ENCODE results near the gene MBL2. TPM values are rescaled to one million over a fixed set of nuclear protein-coding genes. Genes with fewer than 3 reads are reported as not detected.

MBL2 gene
- total RNA-seq, 1 experiment from 2014 or later: not detected

DNA sequence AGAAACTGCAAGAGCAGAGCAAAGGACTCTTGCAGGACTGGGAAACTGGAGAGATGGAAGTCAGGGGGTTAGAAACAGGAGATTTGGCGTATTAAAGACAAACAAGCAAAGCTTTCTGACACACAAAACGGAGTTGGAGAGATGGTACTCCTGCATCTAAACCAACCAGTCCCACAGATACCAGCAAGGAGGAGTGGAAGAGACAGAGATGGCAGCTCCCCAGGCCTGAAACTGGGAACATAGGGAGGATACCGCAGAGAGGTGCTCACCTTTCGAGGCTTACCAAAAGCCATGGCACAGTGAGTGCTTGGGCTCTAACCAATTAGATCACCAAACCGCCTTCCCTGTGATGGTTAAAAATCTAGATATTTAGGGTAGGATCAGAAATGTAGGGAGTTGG, 4.8 kb upstream of the MBL2 start:
- intact Hi-C loops (cut with micrococcal nuclease): no loop called here
- POLR2A ChIA-PET (ENCODE audit: unreplicated experiment): no interaction called here

DNA sequence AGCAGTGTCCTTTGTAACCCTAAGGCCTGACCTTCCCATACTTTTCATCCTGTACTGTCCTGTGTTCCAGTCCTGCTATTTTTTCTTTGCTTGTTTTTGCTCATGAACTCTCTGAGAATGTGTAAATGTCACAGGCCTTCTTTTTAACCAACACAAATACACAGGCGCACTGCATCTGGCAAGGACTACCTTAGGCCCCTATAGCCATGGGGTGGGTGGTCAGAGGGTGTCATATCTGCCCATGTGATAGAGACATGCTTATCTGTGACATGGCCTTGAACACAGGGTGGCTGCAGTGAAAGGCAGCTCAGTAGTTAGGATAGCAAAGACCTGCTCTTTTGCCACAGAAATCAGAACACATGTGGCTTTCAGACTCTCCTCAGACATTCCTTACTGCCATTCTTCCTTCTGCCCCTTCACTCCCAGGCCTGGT, 3.9 kb upstream of the MBL2 start:
- POLR2A ChIA-PET (ENCODE audit: unreplicated experiment): interaction anchor here (0.5 kb wide), 1 partner anchor 1787 kb away, joined by 3 read pairs; no protein-coding TSS in a partner anchor

More for the DNA sequence above, 4.8 kb upstream of the MBL2 start:
- Histone ChIP-seq H3K9me3 (ENCODE audit: low read length) (no peaks in the 10 kb centered on the region), H3K27me3 (ENCODE audit: low read length) (no peaks in the 10 kb centered on the region), H3K36me3 (ENCODE audit: low read depth, low read length) (no peaks in the 10 kb centered on the region), H3K4me1 (ENCODE audit: insufficient read depth, low read length) (peaks cover 6% of the 10 kb centered on the region), H3K79me2 (ENCODE audit: low read length) (no peaks in the 10 kb centered on the region), H3K4me3 (ENCODE audit: low read length) (no peak overlapping the region), H3K27ac (ENCODE audit: low read length) (no peak overlapping the region), H2AFZ (ENCODE audit: low read length) (no peak overlapping the region), H3F3A (ENCODE audit: low read length, unreplicated experiment) (peaks cover 2% of the 10 kb centered on the region), H3K9ac (ENCODE audit: low read length) (no peak overlapping the region), H4K20me1 (ENCODE audit: low read length) (no peaks in the 10 kb centered on the region), H3K9me2 (replicated peaks; ENCODE audit: low read length) (no peaks in the 10 kb centered on the region), H3K4me2 (ENCODE audit: low read length) (no peak overlapping the region)
- ATAC-seq (no peak), DNase-seq (no peak)
- TF ChIP-seq EZH2 (IDR thresholded peaks at IDR 0.05; ENCODE audit: low read length, unreplicated experiment) (no peak), EZH2phosphoT487 (IDR thresholded peaks at IDR 0.05; ENCODE audit: borderline replicate concordance, low read length) (no peak)
- TF ChIP-seq, protein P1, sequence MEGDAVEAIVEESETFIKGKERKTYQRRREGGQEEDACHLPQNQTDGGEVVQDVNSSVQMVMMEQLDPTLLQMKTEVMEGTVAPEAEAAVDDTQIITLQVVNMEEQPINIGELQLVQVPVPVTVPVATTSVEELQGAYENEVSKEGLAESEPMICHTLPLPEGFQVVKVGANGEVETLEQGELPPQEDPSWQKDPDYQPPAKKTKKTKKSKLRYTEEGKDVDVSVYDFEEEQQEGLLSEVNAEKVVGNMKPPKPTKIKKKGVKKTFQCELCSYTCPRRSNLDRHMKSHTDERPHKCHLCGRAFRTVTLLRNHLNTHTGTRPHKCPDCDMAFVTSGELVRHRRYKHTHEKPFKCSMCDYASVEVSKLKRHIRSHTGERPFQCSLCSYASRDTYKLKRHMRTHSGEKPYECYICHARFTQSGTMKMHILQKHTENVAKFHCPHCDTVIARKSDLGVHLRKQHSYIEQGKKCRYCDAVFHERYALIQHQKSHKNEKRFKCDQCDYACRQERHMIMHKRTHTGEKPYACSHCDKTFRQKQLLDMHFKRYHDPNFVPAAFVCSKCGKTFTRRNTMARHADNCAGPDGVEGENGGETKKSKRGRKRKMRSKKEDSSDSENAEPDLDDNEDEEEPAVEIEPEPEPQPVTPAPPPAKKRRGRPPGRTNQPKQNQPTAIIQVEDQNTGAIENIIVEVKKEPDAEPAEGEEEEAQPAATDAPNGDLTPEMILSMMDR (conservative IDR thresholded peaks at IDR 0.05; ENCODE audit: low read depth, low read length): no peak
- CTCF ChIA-PET: interaction anchor here (1.0 to 1.2 kb wide), 2 partner anchors 41 to 469 kb away, joined by 3 to 4 read pairs; no protein-coding TSS in a partner anchor
- BruUV-seq (replicated peaks): no TSS peak

GRCh38 chr10:52775132-52775647, 2.6 kb upstream of the MBL2 start:
- POLR2A ChIA-PET (ENCODE audit: unreplicated experiment): no interaction called here
- no peaks in the 10 kb centered on the region for H3K79me2 ChIP-seq (ENCODE audit: low read length)
- no peak overlapping the region for H3K9ac ChIP-seq (ENCODE audit: low read length)
- no peaks in the 10 kb centered on the region for H3K27me3 ChIP-seq (ENCODE audit: low read length)
- H3K9me2 ChIP-seq (replicated peaks; ENCODE audit: low read length): no peaks in the 10 kb centered on the region
- H3K27ac ChIP-seq (ENCODE audit: low read length): no peak overlapping the region
- BruUV-seq (replicated peaks): no TSS peak
- no peaks in the 10 kb centered on the region for H4K20me1 ChIP-seq (ENCODE audit: low read length)
- H3K9me3 ChIP-seq (ENCODE audit: low read length): no peaks in the 10 kb centered on the region
- peaks cover 7% of the 10 kb centered on the region for H3F3A ChIP-seq (ENCODE audit: low read length, unreplicated experiment)
- H2AFZ ChIP-seq (ENCODE audit: low read length): no peak overlapping the region
- intact Hi-C loops (cut with micrococcal nuclease): no loop called here
- peaks cover 25% of the 10 kb centered on the region for H3K4me1 ChIP-seq (ENCODE audit: insufficient read depth, low read length)
- no peak overlapping the region for H3K4me2 ChIP-seq (ENCODE audit: low read length)
- no peaks in the 10 kb centered on the region for H3K36me3 ChIP-seq (ENCODE audit: low read depth, low read length)
- CTCF ChIA-PET: no interaction called here
- H3K4me3 ChIP-seq (ENCODE audit: low read length): no peak overlapping the region
- DNase-seq (no peak), ATAC-seq (no peak)
- TF ChIP-seq EZH2 (IDR thresholded peaks at IDR 0.05; ENCODE audit: low read length, unreplicated experiment) (no peak), EZH2phosphoT487 (IDR thresholded peaks at IDR 0.05; ENCODE audit: borderline replicate concordance, low read length) (no peak)
- TF ChIP-seq, protein P1 (conservative IDR thresholded peaks at IDR 0.05; ENCODE audit: low read depth, low read length): no peak

More for the DNA sequence above, 3.9 kb upstream of the MBL2 start:
- TF ChIP-seq, protein P1 (conservative IDR thresholded peaks at IDR 0.05; ENCODE audit: low read depth, low read length): no peak
- no peak for DNase-seq
- no peaks in the 10 kb centered on the region for H3K79me2 ChIP-seq (ENCODE audit: low read length)
- peaks cover 7% of the 10 kb centered on the region for H3F3A ChIP-seq (ENCODE audit: low read length, unreplicated experiment)
- H3K36me3 ChIP-seq (ENCODE audit: low read depth, low read length): no peaks in the 10 kb centered on the region
- H3K9me2 ChIP-seq (replicated peaks; ENCODE audit: low read length): no peaks in the 10 kb centered on the region
- no peak overlapping the region for H3K4me3 ChIP-seq (ENCODE audit: low read length)
- H3K4me1 ChIP-seq (ENCODE audit: insufficient read depth, low read length): peaks cover 15% of the 10 kb centered on the region
- no peak overlapping the region for H2AFZ ChIP-seq (ENCODE audit: low read length)
- H3K9me3 ChIP-seq (ENCODE audit: low read length): no peaks in the 10 kb centered on the region
- no peak overlapping the region for H3K27ac ChIP-seq (ENCODE audit: low read length)
- intact Hi-C loops (cut with micrococcal nuclease): no loop called here
- CTCF ChIA-PET: interaction anchor here (0.6 kb wide), 1 partner anchor 36 kb away, joined by 4 read pairs; no protein-coding TSS in a partner anchor
- no peak for ATAC-seq
- H4K20me1 ChIP-seq (ENCODE audit: low read length): no peaks in the 10 kb centered on the region
- no peaks in the 10 kb centered on the region for H3K27me3 ChIP-seq (ENCODE audit: low read length)
- no peak overlapping the region for H3K9ac ChIP-seq (ENCODE audit: low read length)
- no peak overlapping the region for H3K4me2 ChIP-seq (ENCODE audit: low read length)
- no TSS peak for BruUV-seq (replicated peaks)

Data from PC-3 (cell line).